OCI-LY3 (cell line): ENCODE results near the gene LINGO3.

Experiments
- H2AFZ ChIP-seq: fragments of 200-600, 300-600 bp; shearing (Covaris generic); 2 replicates; pipeline ENCODE4 v1.6.0; 2014; ENCODE audit warnings: antibody characterized with exemption, low read depth, low read length
- H3K27ac ChIP-seq: fragments of 200-600, 300-600 bp; sonication (generic); 2 replicates; pipeline ENCODE4 v1.5.1; 2014; ENCODE audit warnings: mild to moderate bottlenecking, low read length, moderate library complexity, mixed read lengths
- H3K27me3 ChIP-seq: fragments of 200-600, 300-600 bp; sonication (generic); 2 replicates; pipeline ENCODE4 v1.6.1; 2014; ENCODE audit warnings: low read depth, low read length, mixed read lengths
- H3K36me3 ChIP-seq: fragments of 200-600, 300-600 bp; sonication (generic); replicated peaks from 2 replicates; pipeline ENCODE3; 2014; ENCODE audit warnings: low read depth, low read length, mixed read lengths
- H3K4me1 ChIP-seq: fragments of 300-600, 200-600 bp; sonication (generic); 2 replicates; pipeline ENCODE4 v1.6.1; 2014; ENCODE audit warnings: low read length, mixed read lengths
- H3K4me2 ChIP-seq: fragments of 200-600, 300-600 bp; sonication (generic); 2 replicates; pipeline ENCODE4 v1.6.1; 2014; ENCODE audit warnings: low read length, mixed read lengths
- H3K4me3 ChIP-seq: fragments of 300-600, 200-600 bp; sonication (generic); 2 replicates; pipeline ENCODE4 v1.5.1; 2014; ENCODE audit warnings: antibody characterized with exemption, mild to moderate bottlenecking, low read length, moderate library complexity
- H3K79me2 ChIP-seq: fragments of 300-600, 200-600 bp; shearing (Covaris generic); 2 replicates; pipeline ENCODE4 v1.6.1; 2014; ENCODE audit warnings: mild to moderate bottlenecking, low read length, mixed read lengths
- H3K9ac ChIP-seq: fragments of 300-600, 200-600 bp; shearing (Covaris generic); 2 replicates; pipeline ENCODE4 v1.6.0; 2014; ENCODE audit warnings: mild to moderate bottlenecking, low read length, moderate library complexity
- H3K9me3 ChIP-seq: fragments of 200-600, 300-600 bp; shearing (Covaris generic); 2 replicates; pipeline ENCODE4 v1.6.1; 2014; ENCODE audit warnings: low read length, mixed read lengths; ENCODE audit not compliant: insufficient read depth
- H4K20me1 ChIP-seq: fragments of 200-600, 300-600 bp; sonication (generic); 2 replicates; pipeline ENCODE4 v1.6.1; 2016; ENCODE audit warnings: low read length, mixed read lengths; ENCODE audit not compliant: insufficient read depth
- EZH2phosphoT487 ChIP-seq: fragments of 200-600 bp; shearing (Covaris generic); IDR thresholded peaks from 2 replicates; pipeline ENCODE4 v1.6.1; 2018; ENCODE audit warnings: antibody characterized with exemption, mixed run types, low read depth
- TF ChIP-seq, protein P1 (sequence below): fragments of 200-600, 300-600 bp; sonication (generic); IDR thresholded peaks from 2 replicates; pipeline ENCODE4 v1.5.1; 2014; ENCODE audit warnings: antibody characterized with exemption, low read length, low read depth

The LINGO3 gene

DNA sequence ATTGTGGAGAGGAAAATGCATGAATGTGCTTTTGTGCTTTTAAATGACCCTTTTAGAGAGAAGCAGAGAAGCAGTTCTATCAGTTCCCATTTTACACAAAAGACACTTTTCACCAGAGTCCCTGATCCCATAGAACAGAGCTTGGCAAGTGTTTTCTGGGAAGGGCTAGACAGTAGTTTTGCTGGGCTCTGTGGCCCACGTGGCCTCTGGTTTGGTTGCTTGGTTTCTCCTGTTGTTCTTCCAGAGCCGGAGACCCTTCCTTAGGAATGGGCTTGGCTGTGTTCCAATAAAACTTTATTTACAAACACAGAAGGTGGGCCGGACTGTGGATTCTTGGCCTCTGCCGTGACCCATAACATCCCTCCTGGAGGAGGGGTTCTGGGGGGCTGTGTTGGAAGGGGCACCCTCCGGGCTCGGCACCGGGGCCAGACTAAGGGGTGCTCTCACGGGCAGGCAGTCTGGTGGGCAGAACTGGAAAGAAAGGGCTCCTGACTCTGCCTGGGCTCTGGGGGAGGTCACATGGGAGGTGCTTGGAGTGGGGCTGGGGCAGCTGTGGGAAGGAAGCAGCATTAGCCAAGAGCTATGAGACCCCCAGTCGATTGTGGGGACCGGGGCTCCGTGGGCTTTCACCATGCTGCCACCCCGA, 23.8 kb upstream of the LINGO3 start:
- Histone ChIP-seq H3K27me3 (no peaks in the 10 kb centered on the region), H3K79me2 (peaks cover 92% of the 10 kb centered on the region), H3K27ac (no peak overlapping the region)

DNA sequence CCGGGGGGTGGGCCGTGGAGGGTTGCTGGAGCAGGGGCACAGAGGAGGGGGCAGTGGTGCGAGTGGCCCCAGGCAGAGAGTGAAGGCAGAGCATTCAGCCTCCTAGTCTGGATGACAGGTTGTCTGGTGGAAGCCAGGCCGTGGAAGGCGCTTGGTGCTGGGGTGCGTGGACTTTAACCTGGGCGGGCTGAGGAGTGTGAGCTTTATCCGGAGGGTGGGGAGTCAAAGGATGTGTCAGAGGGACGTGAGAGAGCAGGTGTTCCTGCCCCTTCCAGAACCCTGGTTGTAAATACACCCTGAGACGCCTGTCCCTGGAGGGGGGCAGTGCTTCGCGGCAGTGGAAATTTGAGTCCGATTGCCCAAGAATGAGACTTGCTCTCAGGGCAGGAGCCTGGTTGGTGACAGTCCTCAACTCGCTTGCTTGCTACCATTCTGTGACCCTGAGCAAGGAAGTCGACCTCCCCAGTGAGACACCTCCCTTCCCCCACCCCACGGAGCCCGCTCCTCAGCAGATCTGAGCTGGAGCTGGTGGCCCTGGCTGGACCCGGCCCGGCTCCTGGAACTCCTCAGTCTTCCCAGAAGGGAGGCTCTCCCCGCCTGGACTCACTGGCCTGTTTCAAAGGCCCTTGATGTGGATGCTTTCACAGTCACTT, 22.8 kb upstream of the LINGO3 start:
- Histone ChIP-seq H3K79me2 (peaks cover 92% of the 10 kb centered on the region), H3K4me2 (no peak overlapping the region), H3K4me1 (peaks cover 32% of the 10 kb centered on the region), H3K4me3 (no peak overlapping the region), H2AFZ (no peak overlapping the region), H4K20me1 (peaks cover 19% of the 10 kb centered on the region), H3K36me3 (peaks cover 21% of the 10 kb centered on the region), H3K9me3 (no peaks in the 10 kb centered on the region), H3K9ac (no peak overlapping the region), H3K27me3 (no peaks in the 10 kb centered on the region), H3K27ac (no peak overlapping the region)
- no peak for TF ChIP-seq EZH2phosphoT487
- TF ChIP-seq, protein P1, sequence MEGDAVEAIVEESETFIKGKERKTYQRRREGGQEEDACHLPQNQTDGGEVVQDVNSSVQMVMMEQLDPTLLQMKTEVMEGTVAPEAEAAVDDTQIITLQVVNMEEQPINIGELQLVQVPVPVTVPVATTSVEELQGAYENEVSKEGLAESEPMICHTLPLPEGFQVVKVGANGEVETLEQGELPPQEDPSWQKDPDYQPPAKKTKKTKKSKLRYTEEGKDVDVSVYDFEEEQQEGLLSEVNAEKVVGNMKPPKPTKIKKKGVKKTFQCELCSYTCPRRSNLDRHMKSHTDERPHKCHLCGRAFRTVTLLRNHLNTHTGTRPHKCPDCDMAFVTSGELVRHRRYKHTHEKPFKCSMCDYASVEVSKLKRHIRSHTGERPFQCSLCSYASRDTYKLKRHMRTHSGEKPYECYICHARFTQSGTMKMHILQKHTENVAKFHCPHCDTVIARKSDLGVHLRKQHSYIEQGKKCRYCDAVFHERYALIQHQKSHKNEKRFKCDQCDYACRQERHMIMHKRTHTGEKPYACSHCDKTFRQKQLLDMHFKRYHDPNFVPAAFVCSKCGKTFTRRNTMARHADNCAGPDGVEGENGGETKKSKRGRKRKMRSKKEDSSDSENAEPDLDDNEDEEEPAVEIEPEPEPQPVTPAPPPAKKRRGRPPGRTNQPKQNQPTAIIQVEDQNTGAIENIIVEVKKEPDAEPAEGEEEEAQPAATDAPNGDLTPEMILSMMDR: no peak

More for the DNA sequence above, 23.8 kb upstream of the LINGO3 start:
- Histone ChIP-seq H3K9ac (peak overlapping the region; percentile 24; the same call in 1 of the 2 replicates), H3K4me1 (peaks cover 32% of the 10 kb centered on the region), H3K4me3 (peak overlapping the region; percentile 41; the same call in 1 of the 2 replicates), H4K20me1 (peaks cover 23% of the 10 kb centered on the region; the same call in 1 of the 2 replicates), H3K4me2 (peak overlapping the region; percentile 70), H2AFZ (no peak overlapping the region), H3K36me3 (peaks cover 22% of the 10 kb centered on the region), H3K9me3 (no peaks in the 10 kb centered on the region; the same call in 1 of the 2 replicates)
- TF ChIP-seq, protein P1: no peak
- no peak for TF ChIP-seq EZH2phosphoT487

DNA sequence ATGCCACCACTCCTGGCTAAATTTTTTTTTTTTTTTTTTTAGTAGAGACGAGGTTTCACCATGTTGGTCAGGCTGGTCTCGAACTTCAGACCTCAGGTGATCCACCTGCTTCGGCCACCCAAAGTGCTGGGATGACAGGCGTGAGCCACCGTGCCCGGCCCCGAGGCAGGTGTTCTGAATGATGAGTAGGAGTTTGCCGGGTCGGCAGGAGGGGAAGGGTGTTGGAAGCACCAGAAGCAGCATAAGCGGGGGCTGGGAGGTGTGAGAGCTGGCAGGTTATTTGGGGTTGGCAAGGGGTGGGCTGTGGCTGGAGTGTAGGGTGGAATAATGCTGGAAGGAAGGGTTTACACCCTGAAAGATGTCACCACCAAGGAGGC, 22.3 kb upstream of the LINGO3 start:
- H2AFZ ChIP-seq: no peak overlapping the region
- peaks cover 19% of the 10 kb centered on the region for H4K20me1 ChIP-seq
- H3K36me3 ChIP-seq: peaks cover 20% of the 10 kb centered on the region
- no peak overlapping the region for H3K4me2 ChIP-seq
- H3K9ac ChIP-seq: no peak overlapping the region
- H3K4me1 ChIP-seq: peaks cover 32% of the 10 kb centered on the region
- peaks cover 93% of the 10 kb centered on the region for H3K79me2 ChIP-seq
- no peaks in the 10 kb centered on the region for H3K9me3 ChIP-seq
- no peak overlapping the region for H3K27ac ChIP-seq
- no peak for TF ChIP-seq EZH2phosphoT487
- TF ChIP-seq, protein P1: no peak
- no peak overlapping the region for H3K4me3 ChIP-seq
- no peaks in the 10 kb centered on the region for H3K27me3 ChIP-seq

DNA sequence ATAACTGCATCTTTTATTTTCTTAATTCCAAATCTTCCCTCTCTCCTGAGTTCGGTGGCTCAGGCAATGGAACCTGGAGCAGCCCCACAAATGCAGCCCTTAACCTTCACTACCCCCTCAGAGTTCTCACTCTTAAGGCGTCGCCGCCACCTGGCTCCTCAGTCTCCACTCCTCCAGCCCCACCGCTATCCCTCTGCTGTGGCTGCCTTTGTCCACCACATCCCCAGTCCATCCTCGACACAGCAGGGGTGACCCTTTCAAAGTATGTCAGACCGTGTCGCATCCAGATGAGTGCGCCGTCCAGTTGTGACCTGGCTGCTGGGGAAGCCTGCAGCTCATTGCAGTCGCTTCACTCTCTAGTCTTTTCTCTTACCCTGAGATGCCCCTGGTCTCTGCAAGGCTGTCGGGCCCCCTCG, 21.6 kb upstream of the LINGO3 start:
- Histone ChIP-seq H3K27me3 (no peaks in the 10 kb centered on the region), H3K9ac (peak overlapping the region; percentile 88), H2AFZ (no peak overlapping the region), H3K36me3 (peaks cover 20% of the 10 kb centered on the region), H3K27ac (no peak overlapping the region), H4K20me1 (peaks cover 19% of the 10 kb centered on the region), H3K9me3 (no peaks in the 10 kb centered on the region), H3K79me2 (peaks cover 96% of the 10 kb centered on the region), H3K4me2 (peak overlapping the region; percentile 82), H3K4me3 (peak overlapping the region; percentile 90), H3K4me1 (peaks cover 32% of the 10 kb centered on the region)
- no peak for TF ChIP-seq EZH2phosphoT487
- TF ChIP-seq, protein P1: no peak
